K562 (cell line): ENCODE data around the gene RBM20. TPM values are rescaled to one million over a fixed set of nuclear protein-coding genes. Genes with fewer than 3 reads are reported as not detected.

Source experiments
- ATF1 ChIP-seq, 2 experiments: fragments of 450-650 bp in 1 of 2; IDR thresholded peaks; 2 replicates each; pipeline ENCODE4 v1.6.1; 2016; ENCODE audit warnings: missing compliant biosample characterization in 1 of 2, missing genetic modification characterization in 1 of 2
- EHMT2 ChIP-seq: fragments of 450-650 bp; IDR thresholded peaks from 2 replicates; pipeline ENCODE4 v1.6.1; 2018; ENCODE audit warnings: antibody characterized with exemption
- ELF1 ChIP-seq: fragments of 200-800 bp; sonication (Bioruptor generic); IDR thresholded peaks from 2 replicates; pipeline ENCODE4 v1.6.1; 2016; ENCODE audit warnings: missing genetic modification characterization, missing compliant biosample characterization
- HDAC1 ChIP-seq, 2 experiments: fragments of 450-650 bp; IDR thresholded peaks; 2 replicates each; pipeline ENCODE4 v1.6.1; 2016 to 2017; ENCODE audit warnings: inconsistent platforms in 1 of 2, mild to moderate bottlenecking in 1 of 2, moderate library complexity in 1 of 2
- MEF2A ChIP-seq: IDR thresholded peaks from 2 replicates; pipeline ENCODE4 v1.6.1; 2011; ENCODE audit warnings: low read depth, mild to moderate bottlenecking, low read length, moderate library complexity; ENCODE audit not compliant: control insufficient read depth
- MTA1 ChIP-seq: fragments of 450-650 bp; IDR thresholded peaks from 2 replicates; pipeline ENCODE4 v1.6.1; 2017; ENCODE audit warnings: borderline replicate concordance
- SRSF1 ChIP-seq: fragments of 200-400 bp; formaldehyde crosslinking; IDR thresholded peaks from 2 replicates; pipeline ENCODE4 v1.6.1; 2017; ENCODE audit warnings: mild to moderate bottlenecking, low read depth, low read length, moderate library complexity
- TAF9B ChIP-seq: fragments of 450-650 bp; IDR thresholded peaks from 2 replicates; pipeline ENCODE4 v1.6.1; 2018; ENCODE audit warnings: mild to moderate bottlenecking; ENCODE audit not compliant: partially characterized antibody
- TBP ChIP-seq: optimal IDR thresholded peaks from 2 replicates; pipeline ENCODE3; 2011; ENCODE audit warnings: low read depth, low read length, improper control_type of control experiment
- TGIF2 ChIP-seq: sonication (generic); formaldehyde crosslinking; IDR thresholded peaks from 2 replicates; pipeline ENCODE4 v1.8.1; 2022; ENCODE audit warnings: mild to moderate bottlenecking, missing genetic modification reagents, moderate library complexity
- polyA plus RNA-seq, 8 experiments: library from polyadenylated mRNA; depleted of rRNA in 4 of 8; stranded (reverse) in 5 of 8; unstranded in 3 of 8; fragments of >200 nt; fragmentation: Nextera tagmentation in 2 of 8; fragmentation: Illumina TruSeq in 1 of 8; extraction: Ambion mirVana in 2 of 8; extraction: Trizol in 1 of 8; gene quantifications; 2 replicates each; pipeline versions ENCODE4 v1.2.1 to v1.2.3, GENCODE V29; 2011 to 2014; ENCODE audit warnings: inconsistent platforms in 1 of 8, missing spikeins in 1 of 8
- total RNA-seq, 7 experiments: library from RNA; depleted of rRNA in 6 of 7; stranded (reverse); fragments of >200 nt in 6 of 7; fragmentation: Illumina TruSeq in 2 of 7; extraction: Trizol in 2 of 7; gene quantifications; 2 replicates each; pipeline versions ENCODE4 v1.2.1 to v1.2.3, GENCODE V29; 2011 to 2021; ENCODE audit warnings: low replicate concordance in 1 of 7
- TF ChIP-seq, protein P1 (sequence below): fragments of 150-350 bp; IDR thresholded peaks from 2 replicates; pipeline ENCODE4 v1.6.1; 2014; ENCODE audit warnings: low read depth, mild to moderate bottlenecking, low read length, borderline replicate concordance
- TF ChIP-seq, protein P2 (sequence below): fragments of 450-650 bp; formaldehyde crosslinking; IDR thresholded peaks from 2 replicates; pipeline ENCODE4 v1.4.0; 2020; ENCODE audit warnings: mild to moderate bottlenecking, mixed read lengths
- TF ChIP-seq, protein P3 (sequence below), 3 experiments: IDR thresholded peaks in 2 of 3; conservative IDR thresholded peaks in 1 of 3; 2 replicates each; pipeline ENCODE4 v1.5.1; 2011 to 2012; ENCODE audit warnings: low read length in 3 of 3, mild to moderate bottlenecking in 3 of 3, control low read depth in 2 of 3, improper control_type of control experiment in 1 of 3, inconsistent platforms in 1 of 3, low read depth in 1 of 3, mixed read lengths in 1 of 3, moderate library complexity in 1 of 3; ENCODE audit not compliant: insufficient read depth in 2 of 3
- TF ChIP-seq, protein P4 (sequence below), 2 experiments: fragments of 450-650 bp in 1 of 2; sonication (generic) in 1 of 2; formaldehyde crosslinking in 1 of 2; IDR thresholded peaks in 1 of 2; conservative IDR thresholded peaks in 1 of 2; 2 replicates each; pipeline versions ENCODE4 v1.6.1 to v1.8.1; 2016 to 2023; ENCODE audit warnings: mild to moderate bottlenecking in 2 of 2, moderate library complexity in 2 of 2, inconsistent platforms in 1 of 2, missing genetic modification reagents in 1 of 2

Gene RBM20
- total and polyA plus RNA-seq, 9 of the 15 experiments (the other 6 are each of a cell fraction or from before 2014, with no cell fraction given): 0.63 to 5.7 (median 3.2) TPM

DNA sequence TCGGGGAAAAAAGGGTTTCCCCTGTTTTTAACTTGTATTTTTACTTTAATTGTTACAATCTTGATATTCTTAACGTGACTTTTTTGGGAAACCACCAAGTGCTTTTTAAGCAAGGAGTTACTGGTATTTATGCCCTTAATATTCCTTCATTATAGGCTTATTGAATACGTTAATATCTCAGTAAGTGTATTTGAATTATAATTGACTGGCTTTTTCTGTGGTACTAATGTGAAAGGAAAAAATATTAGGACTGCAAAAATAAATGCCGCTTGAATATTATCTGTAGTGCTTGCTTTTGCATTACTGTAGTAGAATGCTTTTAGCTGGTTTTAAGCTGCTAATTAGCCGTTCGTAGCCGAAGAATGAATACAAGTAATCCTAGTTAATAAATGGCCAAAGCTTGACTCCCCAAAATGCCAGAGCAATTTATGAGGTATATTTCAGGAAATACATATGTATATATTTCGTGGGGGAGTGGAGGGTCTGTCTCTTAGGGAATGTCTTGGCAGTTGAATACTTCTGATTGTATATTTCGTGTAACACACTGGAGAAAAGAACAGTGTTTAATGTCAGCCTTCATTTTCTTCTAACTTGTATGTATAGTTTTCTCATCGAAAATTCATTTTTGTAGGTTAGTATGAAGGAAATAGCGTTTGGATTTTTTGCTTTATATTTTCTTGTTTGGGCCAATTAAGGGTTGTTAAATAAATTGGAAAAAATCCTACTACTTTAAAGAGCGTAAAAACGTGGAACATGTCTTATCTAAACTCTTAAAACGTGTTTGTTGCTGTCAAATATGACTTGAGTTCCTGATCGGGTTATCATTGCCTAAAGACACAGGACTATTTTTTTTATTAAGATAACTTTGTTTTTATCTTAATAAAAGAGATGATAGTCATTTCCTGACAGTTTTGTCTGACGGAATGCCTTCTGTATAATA lies 229.1 kb downstream of the RBM20 start (continued):
- TF ChIP-seq, protein P1, sequence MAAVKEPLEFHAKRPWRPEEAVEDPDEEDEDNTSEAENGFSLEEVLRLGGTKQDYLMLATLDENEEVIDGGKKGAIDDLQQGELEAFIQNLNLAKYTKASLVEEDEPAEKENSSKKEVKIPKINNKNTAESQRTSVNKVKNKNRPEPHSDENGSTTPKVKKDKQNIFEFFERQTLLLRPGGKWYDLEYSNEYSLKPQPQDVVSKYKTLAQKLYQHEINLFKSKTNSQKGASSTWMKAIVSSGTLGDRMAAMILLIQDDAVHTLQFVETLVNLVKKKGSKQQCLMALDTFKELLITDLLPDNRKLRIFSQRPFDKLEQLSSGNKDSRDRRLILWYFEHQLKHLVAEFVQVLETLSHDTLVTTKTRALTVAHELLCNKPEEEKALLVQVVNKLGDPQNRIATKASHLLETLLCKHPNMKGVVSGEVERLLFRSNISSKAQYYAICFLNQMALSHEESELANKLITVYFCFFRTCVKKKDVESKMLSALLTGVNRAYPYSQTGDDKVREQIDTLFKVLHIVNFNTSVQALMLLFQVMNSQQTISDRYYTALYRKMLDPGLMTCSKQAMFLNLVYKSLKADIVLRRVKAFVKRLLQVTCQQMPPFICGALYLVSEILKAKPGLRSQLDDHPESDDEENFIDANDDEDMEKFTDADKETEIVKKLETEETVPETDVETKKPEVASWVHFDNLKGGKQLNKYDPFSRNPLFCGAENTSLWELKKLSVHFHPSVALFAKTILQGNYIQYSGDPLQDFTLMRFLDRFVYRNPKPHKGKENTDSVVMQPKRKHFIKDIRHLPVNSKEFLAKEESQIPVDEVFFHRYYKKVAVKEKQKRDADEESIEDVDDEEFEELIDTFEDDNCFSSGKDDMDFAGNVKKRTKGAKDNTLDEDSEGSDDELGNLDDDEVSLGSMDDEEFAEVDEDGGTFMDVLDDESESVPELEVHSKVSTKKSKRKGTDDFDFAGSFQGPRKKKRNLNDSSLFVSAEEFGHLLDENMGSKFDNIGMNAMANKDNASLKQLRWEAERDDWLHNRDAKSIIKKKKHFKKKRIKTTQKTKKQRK: no peak
- no peak for TF ChIP-seq SRSF1
- TF ChIP-seq EHMT2: no peak
- 0 out of 4 replicates have a peak, but pooled peaks of 1 of the 2 experiments have one; percentile 36 for TF ChIP-seq HDAC1 (IDR thresholded peaks at IDR 0.05)
- no peak for TF ChIP-seq ATF1 (CRISPR knock-in tag; IDR thresholded peaks at IDR 0.05)
- TF ChIP-seq ATF1 (tag; IDR thresholded peaks at IDR 0.05): peak; percentile 60
- peak; percentile 7 for TF ChIP-seq TAF9B
- peak; percentile 1 for TF ChIP-seq TBP
- TF ChIP-seq, protein P2, sequence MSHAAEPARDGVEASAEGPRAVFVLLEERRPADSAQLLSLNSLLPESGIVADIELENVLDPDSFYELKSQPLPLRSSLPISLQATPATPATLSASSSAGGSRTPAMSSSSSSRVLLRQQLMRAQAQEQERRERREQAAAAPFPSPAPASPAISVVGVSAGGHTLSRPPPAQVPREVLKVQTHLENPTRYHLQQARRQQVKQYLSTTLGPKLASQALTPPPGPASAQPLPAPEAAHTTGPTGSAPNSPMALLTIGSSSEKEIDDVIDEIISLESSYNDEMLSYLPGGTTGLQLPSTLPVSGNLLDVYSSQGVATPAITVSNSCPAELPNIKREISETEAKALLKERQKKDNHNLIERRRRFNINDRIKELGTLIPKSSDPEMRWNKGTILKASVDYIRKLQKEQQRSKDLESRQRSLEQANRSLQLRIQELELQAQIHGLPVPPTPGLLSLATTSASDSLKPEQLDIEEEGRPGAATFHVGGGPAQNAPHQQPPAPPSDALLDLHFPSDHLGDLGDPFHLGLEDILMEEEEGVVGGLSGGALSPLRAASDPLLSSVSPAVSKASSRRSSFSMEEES (CRISPR knock-in tag): no peak
- TF ChIP-seq, protein P3, sequence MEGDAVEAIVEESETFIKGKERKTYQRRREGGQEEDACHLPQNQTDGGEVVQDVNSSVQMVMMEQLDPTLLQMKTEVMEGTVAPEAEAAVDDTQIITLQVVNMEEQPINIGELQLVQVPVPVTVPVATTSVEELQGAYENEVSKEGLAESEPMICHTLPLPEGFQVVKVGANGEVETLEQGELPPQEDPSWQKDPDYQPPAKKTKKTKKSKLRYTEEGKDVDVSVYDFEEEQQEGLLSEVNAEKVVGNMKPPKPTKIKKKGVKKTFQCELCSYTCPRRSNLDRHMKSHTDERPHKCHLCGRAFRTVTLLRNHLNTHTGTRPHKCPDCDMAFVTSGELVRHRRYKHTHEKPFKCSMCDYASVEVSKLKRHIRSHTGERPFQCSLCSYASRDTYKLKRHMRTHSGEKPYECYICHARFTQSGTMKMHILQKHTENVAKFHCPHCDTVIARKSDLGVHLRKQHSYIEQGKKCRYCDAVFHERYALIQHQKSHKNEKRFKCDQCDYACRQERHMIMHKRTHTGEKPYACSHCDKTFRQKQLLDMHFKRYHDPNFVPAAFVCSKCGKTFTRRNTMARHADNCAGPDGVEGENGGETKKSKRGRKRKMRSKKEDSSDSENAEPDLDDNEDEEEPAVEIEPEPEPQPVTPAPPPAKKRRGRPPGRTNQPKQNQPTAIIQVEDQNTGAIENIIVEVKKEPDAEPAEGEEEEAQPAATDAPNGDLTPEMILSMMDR (IDR thresholded peaks at IDR 0.05 in 2 of 3, conservative IDR thresholded peaks at IDR 0.05 in 1 of 3; ENCODE audit: insufficient read depth in 2 of 3, low read depth in 1 of 3, low read length in 3 of 3): no peak
- TF ChIP-seq MEF2A: no peak
- TF ChIP-seq, protein P4, sequence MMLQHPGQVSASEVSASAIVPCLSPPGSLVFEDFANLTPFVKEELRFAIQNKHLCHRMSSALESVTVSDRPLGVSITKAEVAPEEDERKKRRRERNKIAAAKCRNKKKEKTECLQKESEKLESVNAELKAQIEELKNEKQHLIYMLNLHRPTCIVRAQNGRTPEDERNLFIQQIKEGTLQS (IDR thresholded peaks at IDR 0.05): no peak
- TF ChIP-seq, protein P4 (CRISPR knock-in tag; conservative IDR thresholded peaks at IDR 0.05): no peak
- TF ChIP-seq MTA1: no peak
- TF ChIP-seq TGIF2 (CRISPR knock-in tag): no peak
- no peak for TF ChIP-seq ELF1
- TF ChIP-seq, all 486 proteins: peak for 11
